ENCODE data around the gene NARS2.

DNA sequence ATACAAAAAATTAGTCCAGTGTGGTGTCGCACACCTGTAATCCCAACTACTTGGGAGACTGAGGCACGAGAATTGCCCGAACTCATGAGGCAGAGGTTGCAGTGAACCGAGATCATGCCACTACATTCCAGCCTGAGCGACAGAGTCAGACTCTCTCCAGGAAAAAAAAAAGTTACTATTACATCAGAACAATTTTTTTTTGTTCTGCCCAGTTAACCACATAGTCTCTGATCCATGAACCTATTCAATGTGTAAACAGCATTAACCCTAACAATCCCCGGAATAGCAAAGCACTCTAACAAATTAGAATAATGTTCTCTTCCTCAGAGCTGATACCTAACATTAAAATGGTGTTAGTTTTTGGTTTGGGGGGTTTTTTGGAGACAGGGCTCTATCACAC, 4.6 kb downstream of the NARS2 start:
- TF ChIP-seq POLR2AphosphoS5 (IDR thresholded peaks at IDR 0.05) (no peak), POLR2A (IDR thresholded peaks at IDR 0.05) (no peak)
- TF ChIP-seq, protein P1, sequence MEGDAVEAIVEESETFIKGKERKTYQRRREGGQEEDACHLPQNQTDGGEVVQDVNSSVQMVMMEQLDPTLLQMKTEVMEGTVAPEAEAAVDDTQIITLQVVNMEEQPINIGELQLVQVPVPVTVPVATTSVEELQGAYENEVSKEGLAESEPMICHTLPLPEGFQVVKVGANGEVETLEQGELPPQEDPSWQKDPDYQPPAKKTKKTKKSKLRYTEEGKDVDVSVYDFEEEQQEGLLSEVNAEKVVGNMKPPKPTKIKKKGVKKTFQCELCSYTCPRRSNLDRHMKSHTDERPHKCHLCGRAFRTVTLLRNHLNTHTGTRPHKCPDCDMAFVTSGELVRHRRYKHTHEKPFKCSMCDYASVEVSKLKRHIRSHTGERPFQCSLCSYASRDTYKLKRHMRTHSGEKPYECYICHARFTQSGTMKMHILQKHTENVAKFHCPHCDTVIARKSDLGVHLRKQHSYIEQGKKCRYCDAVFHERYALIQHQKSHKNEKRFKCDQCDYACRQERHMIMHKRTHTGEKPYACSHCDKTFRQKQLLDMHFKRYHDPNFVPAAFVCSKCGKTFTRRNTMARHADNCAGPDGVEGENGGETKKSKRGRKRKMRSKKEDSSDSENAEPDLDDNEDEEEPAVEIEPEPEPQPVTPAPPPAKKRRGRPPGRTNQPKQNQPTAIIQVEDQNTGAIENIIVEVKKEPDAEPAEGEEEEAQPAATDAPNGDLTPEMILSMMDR (IDR thresholded peaks at IDR 0.05): no peak
